ENCODE results near the gene PNLIPRP3.

DNA sequence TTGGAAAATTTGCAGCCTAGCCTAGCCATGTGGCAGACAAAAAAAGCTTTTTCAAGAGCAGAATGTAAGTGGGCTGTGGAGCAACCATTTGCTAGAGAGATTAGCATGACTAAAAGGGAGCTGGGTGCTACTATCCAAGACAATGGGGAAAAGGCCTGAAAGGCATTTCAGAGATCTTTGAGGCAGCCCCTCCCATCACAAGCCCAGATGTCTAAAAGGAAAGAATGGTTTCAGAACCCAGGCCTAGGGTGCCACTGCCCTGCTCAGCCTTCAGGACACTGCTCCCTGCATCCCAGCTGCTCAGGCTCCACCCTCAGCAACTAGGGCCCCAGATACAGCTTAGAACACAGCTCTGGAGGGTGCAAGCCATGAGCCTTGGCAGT lies 24.7 kb downstream of the PNLIPRP3 start:
- TF ChIP-seq, protein P1, sequence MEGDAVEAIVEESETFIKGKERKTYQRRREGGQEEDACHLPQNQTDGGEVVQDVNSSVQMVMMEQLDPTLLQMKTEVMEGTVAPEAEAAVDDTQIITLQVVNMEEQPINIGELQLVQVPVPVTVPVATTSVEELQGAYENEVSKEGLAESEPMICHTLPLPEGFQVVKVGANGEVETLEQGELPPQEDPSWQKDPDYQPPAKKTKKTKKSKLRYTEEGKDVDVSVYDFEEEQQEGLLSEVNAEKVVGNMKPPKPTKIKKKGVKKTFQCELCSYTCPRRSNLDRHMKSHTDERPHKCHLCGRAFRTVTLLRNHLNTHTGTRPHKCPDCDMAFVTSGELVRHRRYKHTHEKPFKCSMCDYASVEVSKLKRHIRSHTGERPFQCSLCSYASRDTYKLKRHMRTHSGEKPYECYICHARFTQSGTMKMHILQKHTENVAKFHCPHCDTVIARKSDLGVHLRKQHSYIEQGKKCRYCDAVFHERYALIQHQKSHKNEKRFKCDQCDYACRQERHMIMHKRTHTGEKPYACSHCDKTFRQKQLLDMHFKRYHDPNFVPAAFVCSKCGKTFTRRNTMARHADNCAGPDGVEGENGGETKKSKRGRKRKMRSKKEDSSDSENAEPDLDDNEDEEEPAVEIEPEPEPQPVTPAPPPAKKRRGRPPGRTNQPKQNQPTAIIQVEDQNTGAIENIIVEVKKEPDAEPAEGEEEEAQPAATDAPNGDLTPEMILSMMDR (IDR thresholded peaks at IDR 0.05; ENCODE audit: low read length), result no peak
- no peak for TF ChIP-seq EZH2 (optimal IDR thresholded peaks at IDR 0.05; ENCODE audit: low read depth, low read length)
- TF ChIP-seq EZH2phosphoT487 (IDR thresholded peaks at IDR 0.05; ENCODE audit: low read length), result no peak
